Eye (tissue), 1 donor: ENCODE results near the gene ARHGAP15.

Experiments
- DNase-seq: peaks from one replicate; pipeline ENCODE4 v3.0.0-alpha.2; 2015

ARHGAP15 gene

GRCh38 chr2:143467011-143467410 is 337.8 kb downstream of the ARHGAP15 start:
- no peak for DNase-seq

GRCh38 chr2:143468341-143468888 is 339.2 kb downstream of the ARHGAP15 start:
- DNase-seq, result no peak

- no peak for DNase-seq
Measured at GRCh38 chr2:143469323-143469722, 340.1 kb downstream of the ARHGAP15 start.

GRCh38 chr2:143471550-143471949 is 342.3 kb downstream of the ARHGAP15 start:
- DNase-seq, result no peak

GRCh38 chr2:143473216-143473615 is 344.0 kb downstream of the ARHGAP15 start:
- no peak for DNase-seq

GRCh38 chr2:143473820-143474219 is 344.6 kb downstream of the ARHGAP15 start:
- DNase-seq, result no peak

GRCh38 chr2:143474586-143474985 is 345.4 kb downstream of the ARHGAP15 start:
- no peak for DNase-seq

GRCh38 chr2:143475041-143475776 is 346.0 kb downstream of the ARHGAP15 start:
- peak; percentile 45 for DNase-seq

GRCh38 chr2:143476336-143477087 is 347.3 kb downstream of the ARHGAP15 start:
- DNase-seq, result peak; percentile 58

GRCh38 chr2:143477714-143478443 is 348.7 kb downstream of the ARHGAP15 start:
- DNase-seq, result no peak

GRCh38 chr2:143480086-143480485 is 350.9 kb downstream of the ARHGAP15 start:
- no peak for DNase-seq

GRCh38 chr2:143480601-143481236 is 351.5 kb downstream of the ARHGAP15 start:
- no peak for DNase-seq

- no peak for DNase-seq
Measured at GRCh38 chr2:143481237-143481623, 352.0 kb downstream of the ARHGAP15 start.

- DNase-seq, result no peak
Measured at GRCh38 chr2:143481733-143482132, 352.5 kb downstream of the ARHGAP15 start.

- no peak for DNase-seq
Measured at GRCh38 chr2:143482316-143482715, 353.1 kb downstream of the ARHGAP15 start.

- DNase-seq, result no peak
Measured at GRCh38 chr2:143482771-143483170, 353.6 kb downstream of the ARHGAP15 start.

- DNase-seq, result no peak
Measured at GRCh38 chr2:143486976-143487375, 357.8 kb downstream of the ARHGAP15 start.

GRCh38 chr2:143489145-143489544 is 359.9 kb downstream of the ARHGAP15 start:
- DNase-seq, result no peak

- DNase-seq, result no peak
Measured at GRCh38 chr2:143491131-143491530, 361.9 kb downstream of the ARHGAP15 start.

GRCh38 chr2:143493339-143493738 is 364.1 kb downstream of the ARHGAP15 start:
- DNase-seq, result no peak

GRCh38 chr2:143497726-143498125 is 368.5 kb downstream of the ARHGAP15 start:
- DNase-seq, result no peak

GRCh38 chr2:143498496-143498895 is 369.3 kb downstream of the ARHGAP15 start:
- DNase-seq, result no peak

- DNase-seq, result no peak
Measured at GRCh38 chr2:143499061-143499460, 369.8 kb downstream of the ARHGAP15 start.
